ENCODE measurements around the gene SLC6A19.

The SLC6A19 gene

DNA sequence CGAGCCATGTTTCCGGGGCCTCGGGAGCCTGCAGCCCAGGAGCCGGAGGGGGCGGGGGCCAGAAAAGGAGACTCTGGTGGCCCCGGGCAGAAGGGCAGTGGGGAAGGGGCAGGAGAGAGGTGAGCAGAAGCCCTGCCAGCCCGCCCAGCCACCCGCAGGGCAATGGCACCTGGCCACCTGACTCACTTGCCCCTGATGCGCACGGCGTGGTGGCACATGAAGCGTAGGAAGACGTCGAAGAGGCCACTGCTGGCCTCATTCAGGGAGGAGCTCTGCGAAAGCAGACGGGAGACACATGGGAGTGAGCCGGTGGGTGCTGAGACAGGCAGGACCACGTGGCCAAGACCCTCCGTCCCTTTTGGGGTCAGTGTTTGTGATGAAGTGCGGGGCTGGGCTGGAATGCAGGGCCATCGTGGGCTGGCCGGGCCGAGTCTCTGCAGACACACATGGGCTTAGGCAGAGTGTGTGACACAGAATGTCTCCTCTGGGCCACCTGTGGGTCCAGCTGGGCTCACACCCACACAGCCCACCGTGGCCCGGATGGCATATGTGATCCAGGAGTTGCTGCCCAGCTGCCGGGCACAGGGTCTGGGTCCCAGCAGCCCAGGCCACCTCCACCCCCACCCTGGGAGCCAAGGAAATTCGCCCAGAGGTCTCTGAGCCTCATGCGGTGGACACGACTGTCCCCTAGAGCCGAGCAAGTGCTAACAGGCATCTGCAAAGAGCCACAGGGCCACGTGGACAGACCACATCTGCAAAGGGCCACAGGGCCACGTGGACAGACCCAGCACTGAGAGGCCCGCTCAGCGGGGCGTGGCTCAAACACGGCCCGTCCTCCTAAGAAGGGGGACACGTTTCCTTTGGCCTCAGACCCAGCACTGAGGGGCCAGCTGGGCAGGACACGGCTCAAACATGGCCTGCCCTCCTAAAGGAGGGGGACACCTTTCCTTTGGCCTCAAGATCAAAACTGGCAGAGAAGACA lies 69.8 kb downstream of the SLC6A19 start:
- no peak for DNase-seq

DNA sequence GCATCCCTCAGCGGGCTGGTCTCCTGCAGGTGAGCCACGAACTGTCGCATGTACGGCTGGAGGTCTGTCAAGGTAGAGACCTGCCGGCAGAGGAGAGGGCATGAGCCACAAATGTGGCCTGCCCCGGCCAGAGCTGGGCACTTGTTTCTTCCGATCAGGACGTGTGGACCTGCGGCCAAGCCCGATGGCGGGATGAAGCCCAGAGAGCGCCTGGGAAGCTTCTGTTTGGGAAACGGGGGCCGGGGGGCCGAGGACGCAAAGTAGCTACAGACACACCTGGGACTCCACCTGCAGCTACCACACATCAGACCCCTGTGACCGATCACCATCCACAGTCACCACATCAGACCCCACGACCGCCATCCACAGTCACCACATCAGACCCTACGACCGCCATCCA lies 70.8 kb downstream of the SLC6A19 start:
- no peak for DNase-seq

DNA sequence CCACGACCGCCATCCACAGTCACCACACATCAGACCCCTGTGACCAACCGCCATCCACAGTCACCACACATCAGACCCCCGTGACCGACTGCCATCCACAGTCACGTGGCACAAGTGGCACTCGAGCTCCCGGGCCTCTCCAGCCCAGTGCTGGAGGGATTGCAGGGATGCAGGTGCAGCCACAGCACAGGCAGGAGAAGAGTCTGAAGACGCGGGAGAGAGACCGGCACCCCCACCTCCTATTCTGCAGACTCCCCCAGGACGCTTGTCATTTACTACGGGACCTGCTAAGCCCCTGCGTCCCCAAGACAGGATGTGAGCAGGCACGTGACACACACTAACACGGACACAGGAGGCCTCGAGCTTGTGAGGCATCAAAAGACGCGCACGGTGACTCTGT lies 72.3 kb downstream of the SLC6A19 start:
- no peak for DNase-seq

DNA sequence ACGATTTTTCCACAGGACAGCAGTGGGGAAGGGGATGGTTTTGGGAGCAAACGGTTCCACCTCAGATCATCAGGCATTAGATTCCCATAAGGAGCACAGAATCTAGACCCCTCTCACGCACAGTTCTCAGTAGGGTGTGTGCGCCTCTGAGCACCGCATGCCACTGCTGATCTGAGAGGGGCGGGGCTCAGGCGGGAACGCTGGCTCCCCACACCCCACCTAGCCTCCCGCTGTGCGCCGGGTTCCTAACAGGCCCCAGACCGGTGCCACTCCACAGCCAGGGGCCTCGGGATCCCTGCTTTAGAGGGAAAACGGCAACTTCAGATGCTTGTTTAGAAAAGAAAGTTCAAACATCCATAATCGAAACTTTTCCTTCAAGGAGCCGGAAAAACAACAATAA lies 73.1 kb downstream of the SLC6A19 start:
- no peak for DNase-seq
